SW480 (cell line): ENCODE measurements around the gene ARPP19.
"Not testable (repeated sequence)": the region's sequence is repeated elsewhere in the genome, so short reads cannot be mapped to it uniquely, and the experiment has no call there.

ENCODE experiments used
- DNase-seq: peaks from one replicate; pipeline ENCODE4 v3.0.0-alpha.2; 2016; ENCODE audit warnings: low spot score

Gene ARPP19

GRCh38 chr15:52512869-52513268 is 56.0 kb downstream of the ARPP19 start:
- not testable (repeated sequence) for DNase-seq

DNA sequence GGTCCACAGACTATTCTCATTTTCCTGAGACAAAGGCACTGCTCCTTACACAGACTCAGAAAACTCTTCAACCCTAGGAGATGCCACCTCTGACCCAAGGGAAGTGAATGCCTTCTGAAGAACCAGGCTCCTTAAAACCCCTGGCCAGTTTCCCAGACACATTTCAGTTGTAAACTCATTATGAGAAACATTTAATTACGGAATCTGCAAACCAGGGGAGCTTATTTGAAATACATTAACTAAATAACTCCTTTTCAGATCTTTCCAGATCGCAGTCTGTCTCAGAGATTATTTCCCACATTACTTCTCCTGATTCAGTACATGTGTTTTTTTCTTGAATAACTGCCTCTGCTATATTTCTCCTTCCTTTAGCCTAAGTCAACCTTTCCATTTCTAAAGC is 57.7 kb downstream of the ARPP19 start:
- no peak for DNase-seq

- no peak for DNase-seq
Measured at GRCh38 chr15:52509500-52510245, 59.2 kb downstream of the ARPP19 start.

- no peak for DNase-seq
Measured at GRCh38 chr15:52506549-52506948, 62.3 kb downstream of the ARPP19 start.

- DNase-seq: no peak
Measured at GRCh38 chr15:52505151-52505550, 63.7 kb downstream of the ARPP19 start.

DNA sequence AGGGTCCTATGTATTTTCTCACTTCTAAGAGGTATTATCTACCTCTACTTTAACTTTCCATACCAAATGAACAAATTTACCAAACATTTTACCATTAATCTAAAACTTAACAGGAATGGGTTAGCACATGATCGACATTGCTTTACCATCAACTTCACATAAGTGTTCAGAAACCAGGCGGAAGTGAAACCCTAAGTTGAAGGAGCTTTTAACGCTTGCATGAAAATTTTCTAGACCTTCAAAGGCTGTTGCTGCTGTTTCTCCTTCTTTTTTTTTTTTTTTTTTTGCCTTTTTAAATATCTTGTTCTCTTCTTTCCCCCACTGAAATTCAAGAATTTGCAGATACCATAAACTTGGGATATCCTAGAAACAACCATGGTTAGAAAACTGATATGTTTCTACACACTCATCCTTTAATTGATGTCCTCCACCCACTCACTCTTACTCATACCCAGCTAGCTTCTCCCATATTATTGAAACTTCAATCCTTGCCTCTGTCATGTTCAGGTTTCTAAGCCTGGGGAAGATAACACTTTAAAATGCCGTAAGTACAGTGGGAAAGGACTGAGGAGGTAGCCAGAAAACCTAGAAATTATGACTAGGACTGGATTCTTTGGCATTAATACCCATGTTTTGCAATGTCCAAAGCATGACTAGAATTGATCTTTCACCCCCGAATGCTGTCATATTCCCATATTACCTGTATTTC is 64.9 kb downstream of the ARPP19 start:
- DNase-seq: no peak

- no peak for DNase-seq
Measured at GRCh38 chr15:52502608-52503007, 66.2 kb downstream of the ARPP19 start.

- DNase-seq: no peak
Measured at GRCh38 chr15:52499506-52499905, 69.3 kb downstream of the ARPP19 start.

GRCh38 chr15:52498706-52499105 is 70.1 kb downstream of the ARPP19 start:
- DNase-seq: no peak
